SK-N-MC (cell line): ENCODE results near the gene NEU1.

ENCODE experiments used
- EZH2 ChIP-seq: fragments of 200-600 bp; sonication (generic); IDR thresholded peaks from one replicate; pipeline ENCODE4 v1.6.1; 2017; ENCODE audit warnings: antibody characterized with exemption
- FOXP2 ChIP-seq: optimal IDR thresholded peaks from 2 replicates; pipeline ENCODE3; 2011; ENCODE audit warnings: mild to moderate bottlenecking, moderate library complexity; ENCODE audit not compliant: insufficient read depth; ENCODE audit errors: extremely low read length, control extremely low read depth
- POLR2AphosphoS5 ChIP-seq: IDR thresholded peaks from 2 replicates; pipeline ENCODE4 v1.6.1; 2012; ENCODE audit warnings: mild to moderate bottlenecking, low read depth, low read length, borderline replicate concordance

GRCh38 chr6:31813465-31813849 is 49.2 kb downstream of the NEU1 start:
- TF ChIP-seq EZH2 = no peak
- TF ChIP-seq POLR2AphosphoS5 = no peak
- no peak for TF ChIP-seq FOXP2
